ENCODE measurements around the gene MPHOSPH8. TPM values are rescaled to one million over a fixed set of nuclear protein-coding genes. Genes with fewer than 3 reads are reported as not detected.

The MPHOSPH8 gene
- total RNA-seq, 1 experiment from 2014 or later, result 18.5 TPM

- TF ChIP-seq PRDM15 (CRISPR knock-in tag; IDR thresholded peaks at IDR 0.05) (no peak), E2F5 (CRISPR knock-in tag; IDR thresholded peaks at IDR 0.05) (no peak), CREM (CRISPR knock-in tag; IDR thresholded peaks at IDR 0.05) (no peak), SP1 (CRISPR knock-in tag; conservative IDR thresholded peaks at IDR 0.05) (no peak), TEAD4 (CRISPR knock-in tag; IDR thresholded peaks at IDR 0.05) (no peak), OVOL2 (CRISPR knock-in tag; IDR thresholded peaks at IDR 0.05; ENCODE audit: borderline replicate concordance) (no peak), FOXK1 (CRISPR knock-in tag; IDR thresholded peaks at IDR 0.05) (no peak), CDX4 (CRISPR knock-in tag; IDR thresholded peaks at IDR 0.05; ENCODE audit: borderline replicate concordance) (no peak)
These were observed 10.2 kb downstream of the MPHOSPH8 start (continued) for GRCh38 chr13:19643652-19644051.

GRCh38 chr13:19645000-19645399, 11.5 kb downstream of the MPHOSPH8 start:
- H3K27ac Mint-ChIP-seq, result no peak overlapping the region

GRCh38 chr13:19646063-19646462, 12.6 kb downstream of the MPHOSPH8 start:
- no peak overlapping the region for H3K27ac Mint-ChIP-seq
- ATAC-seq, result no peak
- H3K36me3 Mint-ChIP-seq, result peaks cover 35% of the 10 kb centered on the region
- ChIA-PET POLR2A (interaction anchor here (0.6 kb wide), 1 partner anchor 993 kb away, joined by 3 read pairs; no protein-coding TSS in a partner anchor), CTCF (no interaction called here)
- H3K9me3 Mint-ChIP-seq, result no peaks in the 10 kb centered on the region
- no peak for DNase-seq (ENCODE audit: low spot score)
- H3K4me3 Mint-ChIP-seq, result no peak overlapping the region
- H3K4me1 Mint-ChIP-seq, result no peaks in the 10 kb centered on the region
- no peaks in the 10 kb centered on the region for H3K27me3 Mint-ChIP-seq (ENCODE audit: low read depth)
- no peak for TF ChIP-seq ATF1 (CRISPR knock-in tag; IDR thresholded peaks at IDR 0.05)
- TF ChIP-seq PRRX2 (CRISPR knock-in tag; IDR thresholded peaks at IDR 0.05), result no peak
- no peak for TF ChIP-seq NR3C1 (CRISPR knock-in tag; conservative IDR thresholded peaks at IDR 0.05; ENCODE audit: low read depth)
- no peak for TF ChIP-seq JUN (CRISPR knock-in tag; IDR thresholded peaks at IDR 0.05)
- TF ChIP-seq USF2 (CRISPR knock-in tag; IDR thresholded peaks at IDR 0.05), result no peak
- TF ChIP-seq SMAD4 (CRISPR knock-in tag; IDR thresholded peaks at IDR 0.05), result no peak
- TF ChIP-seq STAT6 (CRISPR knock-in tag; conservative IDR thresholded peaks at IDR 0.05; ENCODE audit: low read depth), result no peak
- no peak for TF ChIP-seq CREM (CRISPR knock-in tag; IDR thresholded peaks at IDR 0.05)
- no peak for TF ChIP-seq ATF6 (CRISPR knock-in tag; IDR thresholded peaks at IDR 0.05)
- no peak for TF ChIP-seq ZNF263 (CRISPR knock-in tag; IDR thresholded peaks at IDR 0.05; ENCODE audit: low read depth)
- no peak for TF ChIP-seq GTF2I (CRISPR knock-in tag; conservative IDR thresholded peaks at IDR 0.05)

More at GRCh38 chr13:19645000-19645399, 11.5 kb downstream of the MPHOSPH8 start:
- ATAC-seq (peak; percentile 39; the same call in 1 of the 2 replicates), DNase-seq (ENCODE audit: low spot score) (no peak)
- POLR2A ChIA-PET, result no interaction called here
- H3K36me3 Mint-ChIP-seq, result peaks cover 26% of the 10 kb centered on the region
- H3K27me3 Mint-ChIP-seq (ENCODE audit: low read depth), result no peaks in the 10 kb centered on the region
- H3K9me3 Mint-ChIP-seq, result no peaks in the 10 kb centered on the region
- TF ChIP-seq HMGXB4 (CRISPR knock-in tag; IDR thresholded peaks at IDR 0.05), result no peak
- no peaks in the 10 kb centered on the region for H3K4me1 Mint-ChIP-seq
- H3K4me3 Mint-ChIP-seq, result no peak overlapping the region
- CTCF ChIA-PET, result no interaction called here
